Mesodermal cell (in vitro differentiated cells): ENCODE data around the gene LGALS4. TPM values are rescaled to one million over a fixed set of nuclear protein-coding genes. Genes with fewer than 3 reads are reported as not detected.
"Not testable (repeated sequence)": the region's sequence is repeated elsewhere in the genome, so short reads cannot be mapped to it uniquely, and the experiment has no call there.

Experiments used
- H3K27ac ChIP-seq: 2 replicates; pipeline ENCODE4 v1.7.0; 2013; ENCODE audit warnings: mild to moderate bottlenecking, low read depth, low read length, moderate library complexity; ENCODE audit not compliant: severe bottlenecking
- H3K36me3 ChIP-seq: 2 replicates; pipeline ENCODE4 v1.7.1; 2013; ENCODE audit warnings: mild to moderate bottlenecking, low read length, moderate library complexity; ENCODE audit not compliant: control insufficient read depth, insufficient read depth
- H3K4me1 ChIP-seq: one replicate; pipeline ENCODE4 v1.7.1; 2013; ENCODE audit warnings: mild to moderate bottlenecking, low read length; ENCODE audit not compliant: insufficient read depth, control insufficient read depth, poor library complexity, severe bottlenecking
- H3K4me3 ChIP-seq: 2 replicates; pipeline ENCODE4 v1.7.0; 2013; ENCODE audit warnings: low read length, control low read depth, mild to moderate bottlenecking; ENCODE audit not compliant: insufficient read depth, poor library complexity, severe bottlenecking; ENCODE audit errors: extremely low read depth
- H3K9me3 ChIP-seq: 2 replicates; pipeline ENCODE4 v1.7.1; 2013; ENCODE audit warnings: mild to moderate bottlenecking, low read length, moderate library complexity; ENCODE audit not compliant: control insufficient read depth
- WGBS, 2 experiments: methylation state at CpG; one replicate each; pipeline ENCODE4 v1.1.5; 2013; ENCODE audit warnings: missing lambda C conversion rate in 2 of 2; ENCODE audit not compliant: insufficient coverage in 2 of 2; 5-methylcytosine and 5-hydroxymethylcytosine counted together
- polyA plus RNA-seq, 2 experiments: library from polyadenylated mRNA; stranded (reverse); fragments of 50-300 nt; gene quantifications; one replicate each; pipeline ENCODE4 v1.2.3, GENCODE V29; 2013

Gene LGALS4, protein sequence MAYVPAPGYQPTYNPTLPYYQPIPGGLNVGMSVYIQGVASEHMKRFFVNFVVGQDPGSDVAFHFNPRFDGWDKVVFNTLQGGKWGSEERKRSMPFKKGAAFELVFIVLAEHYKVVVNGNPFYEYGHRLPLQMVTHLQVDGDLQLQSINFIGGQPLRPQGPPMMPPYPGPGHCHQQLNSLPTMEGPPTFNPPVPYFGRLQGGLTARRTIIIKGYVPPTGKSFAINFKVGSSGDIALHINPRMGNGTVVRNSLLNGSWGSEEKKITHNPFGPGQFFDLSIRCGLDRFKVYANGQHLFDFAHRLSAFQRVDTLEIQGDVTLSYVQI
- polyA plus RNA-seq (2013, experiment 1 of 2), result 1.2 TPM
- polyA plus RNA-seq (2013, experiment 2 of 2), result 0.91 TPM

DNA sequence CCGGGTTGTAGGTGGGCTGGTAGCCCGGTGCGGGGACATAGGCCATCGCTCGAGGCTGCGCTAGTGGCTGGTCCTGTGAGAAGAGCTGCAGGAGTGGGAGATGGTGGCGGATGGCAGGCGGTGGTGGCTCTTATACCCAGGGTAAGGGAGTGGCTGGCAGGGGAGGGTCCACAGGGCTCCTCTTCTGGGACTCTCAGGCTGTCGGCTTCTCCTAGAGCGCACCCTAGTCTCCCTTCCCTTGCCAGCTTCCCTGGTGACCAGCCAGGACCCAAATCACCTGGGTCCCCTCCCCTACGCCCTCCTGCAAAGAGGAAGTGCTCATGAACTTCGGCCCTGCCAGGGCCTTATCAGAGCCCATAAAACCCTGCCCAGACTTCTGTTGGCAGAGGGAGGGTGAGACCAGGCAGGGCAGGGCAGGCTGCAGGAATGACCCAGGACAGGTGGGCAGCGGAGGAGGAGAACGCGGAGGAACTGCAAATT lies at the start of gene LGALS4:
Gene LGALS4 (minus strand): TSS at position 105 of the 480 bp plus-strand sequence. CDS start 59 bp downstream, at position 46.
- no peaks in the 10 kb centered on the region for H3K4me1 ChIP-seq
- no peaks in the 10 kb centered on the region for H3K9me3 ChIP-seq
- H3K27ac ChIP-seq, result no peak within 1 kb of the TSS
- H3K4me3 ChIP-seq, result no peak within 1 kb of the TSS
- 93 to 96% methylated on average over 11 to 12 of the region's 15 CpGs for WGBS, 2 experiments
- H3K36me3 ChIP-seq, result peaks cover 15% of the 10 kb centered on the region

DNA sequence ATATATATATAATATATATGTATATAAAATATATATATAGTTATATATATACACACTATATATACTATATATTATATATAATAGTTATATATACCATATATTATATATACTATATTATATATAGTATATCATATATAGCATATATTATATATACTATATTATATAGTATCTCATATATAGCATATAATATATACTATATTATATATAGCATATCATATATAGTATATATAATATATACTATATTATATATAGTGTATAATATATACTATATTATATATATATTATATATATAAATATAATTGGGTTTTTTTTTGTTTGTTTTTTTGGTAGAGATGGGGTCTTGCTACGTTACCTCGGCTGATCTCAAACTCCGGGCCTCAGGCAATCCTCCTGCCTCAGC lies 48.6 kb upstream of the LGALS4 start:
- 100% methylated on average over 2 of the region's 3 CpGs; no CpG with 5 or more reads in 1 of the 2 experiments for WGBS, 2 experiments
- Histone ChIP-seq H3K27ac (no peak overlapping the region), H3K36me3 (no peaks in the 10 kb centered on the region), H3K4me3 (no peak overlapping the region), H3K4me1 (peaks cover 5% of the 10 kb centered on the region), H3K9me3 (peaks cover 5% of the 10 kb centered on the region)

DNA sequence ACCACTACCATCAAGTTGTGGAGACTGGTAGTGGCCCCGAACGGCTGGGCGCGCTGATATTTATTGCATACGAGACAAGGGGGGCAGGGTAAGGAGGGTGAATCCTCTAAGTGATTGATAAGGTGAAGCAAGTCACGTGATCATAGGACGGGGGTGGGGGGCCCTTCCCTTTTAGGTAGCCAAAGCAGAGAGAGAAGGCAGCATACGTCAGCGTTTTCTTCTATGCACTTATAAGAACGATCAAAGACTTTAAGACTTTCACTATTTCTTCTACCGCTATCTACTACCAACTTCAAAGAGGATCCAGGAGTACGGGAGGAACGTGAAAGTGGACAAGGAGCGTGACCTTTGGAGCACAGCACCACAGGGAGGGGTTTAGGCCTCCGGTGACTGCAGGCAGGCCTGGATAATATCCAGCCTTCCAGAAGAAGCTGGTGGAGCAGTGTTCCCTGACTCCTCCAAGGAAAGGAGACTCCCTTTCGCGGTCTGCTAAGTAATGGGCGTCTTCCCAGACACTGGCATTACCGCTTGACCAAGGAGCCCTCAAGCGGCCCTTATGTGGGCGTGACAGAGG lies 47.0 kb upstream of the LGALS4 start:
- H3K9me3 ChIP-seq, H3K4me3 ChIP-seq, H3K36me3 ChIP-seq, H3K27ac ChIP-seq, H3K4me1 ChIP-seq: not testable (repeated sequence)
- 88 to 93% methylated on average over 8 to 18 of the region's 21 CpGs for WGBS, 2 experiments

- no peaks in the 10 kb centered on the region for H3K36me3 ChIP-seq
- WGBS, 2 experiments, result 92 to 100% methylated on average over 1 to 2 of the region's 3 CpGs
- no peaks in the 10 kb centered on the region for H3K4me1 ChIP-seq
- peaks cover 5% of the 10 kb centered on the region for H3K9me3 ChIP-seq
- H3K4me3 ChIP-seq, result no peak overlapping the region
- H3K27ac ChIP-seq, result no peak overlapping the region
Observed at GRCh38 chr19:38856813-38857212, 44.1 kb upstream of the LGALS4 start.

DNA sequence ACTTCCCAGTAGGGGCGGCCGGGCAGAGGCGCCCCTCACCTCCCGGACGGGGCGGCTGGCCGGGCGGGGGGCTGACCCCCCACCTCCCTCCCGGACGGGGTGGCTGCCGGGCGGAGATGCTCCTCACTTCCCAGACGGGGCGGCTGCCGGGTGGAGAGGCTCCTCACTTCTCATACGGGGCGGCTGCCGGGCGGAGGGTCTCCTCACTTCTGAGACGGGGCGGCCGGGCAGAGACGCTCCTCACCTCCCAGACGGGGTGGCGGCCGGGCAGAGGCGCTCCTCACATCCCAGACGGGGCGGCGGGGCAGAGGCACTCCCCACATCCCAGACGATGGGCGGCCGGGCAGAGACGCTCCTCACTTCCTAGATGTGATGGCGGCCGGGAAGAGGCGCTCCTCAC lies 43.0 kb upstream of the LGALS4 start:
- H3K27ac ChIP-seq, H3K36me3 ChIP-seq, H3K4me3 ChIP-seq, H3K9me3 ChIP-seq, H3K4me1 ChIP-seq: not testable (repeated sequence)
- WGBS, 2 experiments, result 96% methylated on average over 19 of the region's 37 CpGs; no CpG with 5 or more reads in 1 of the 2 experiments

- WGBS, 2 experiments, result no CpG with 5 or more reads among the region's 3 CpGs
- not testable (repeated sequence) for H3K4me1 ChIP-seq, H3K4me3 ChIP-seq, H3K9me3 ChIP-seq, H3K27ac ChIP-seq, H3K36me3 ChIP-seq
Observed at GRCh38 chr19:38854961-38855360, 42.2 kb upstream of the LGALS4 start.

DNA sequence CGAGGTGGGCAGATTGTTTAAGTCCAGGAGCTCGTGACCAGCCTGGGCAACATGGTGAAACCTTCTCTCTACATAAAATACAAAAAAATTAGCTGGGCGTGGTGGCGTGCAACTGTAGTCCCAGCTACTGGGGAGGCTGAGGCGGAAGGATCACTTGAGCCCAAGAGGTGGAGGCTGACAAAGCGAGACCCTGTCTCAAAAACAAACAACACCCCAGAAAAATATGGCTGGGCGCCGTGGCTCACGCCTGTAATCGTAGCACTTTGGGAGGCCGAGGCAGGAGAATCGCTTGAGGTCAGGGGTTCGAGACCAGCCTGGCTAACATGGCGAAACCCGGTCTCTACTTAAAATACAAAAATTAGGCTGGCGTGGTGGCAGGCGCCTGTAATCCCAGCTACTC lies 40.5 kb upstream of the LGALS4 start:
- Histone ChIP-seq H3K27ac (no peak overlapping the region), H3K4me3 (peak overlapping the region; percentile 76), H3K4me1 (peaks cover 7% of the 10 kb centered on the region), H3K36me3 (peaks cover 7% of the 10 kb centered on the region), H3K9me3 (peaks cover 5% of the 10 kb centered on the region)
- WGBS, 2 experiments, result 89 to 95% methylated on average over 13 to 15 of the region's 17 CpGs

- H3K9me3 ChIP-seq, result peaks cover 5% of the 10 kb centered on the region
- peaks cover 14% of the 10 kb centered on the region for H3K4me1 ChIP-seq
- WGBS, 2 experiments, result 1 to 6% methylated on average over 8 to 25 of the region's 52 CpGs
- peak overlapping the region; percentile 96 for H3K27ac ChIP-seq
- peak overlapping the region; percentile 76 for H3K4me3 ChIP-seq
- peaks cover 15% of the 10 kb centered on the region for H3K36me3 ChIP-seq
Observed at GRCh38 chr19:38852231-38853044, 39.7 kb upstream of the LGALS4 start.

DNA sequence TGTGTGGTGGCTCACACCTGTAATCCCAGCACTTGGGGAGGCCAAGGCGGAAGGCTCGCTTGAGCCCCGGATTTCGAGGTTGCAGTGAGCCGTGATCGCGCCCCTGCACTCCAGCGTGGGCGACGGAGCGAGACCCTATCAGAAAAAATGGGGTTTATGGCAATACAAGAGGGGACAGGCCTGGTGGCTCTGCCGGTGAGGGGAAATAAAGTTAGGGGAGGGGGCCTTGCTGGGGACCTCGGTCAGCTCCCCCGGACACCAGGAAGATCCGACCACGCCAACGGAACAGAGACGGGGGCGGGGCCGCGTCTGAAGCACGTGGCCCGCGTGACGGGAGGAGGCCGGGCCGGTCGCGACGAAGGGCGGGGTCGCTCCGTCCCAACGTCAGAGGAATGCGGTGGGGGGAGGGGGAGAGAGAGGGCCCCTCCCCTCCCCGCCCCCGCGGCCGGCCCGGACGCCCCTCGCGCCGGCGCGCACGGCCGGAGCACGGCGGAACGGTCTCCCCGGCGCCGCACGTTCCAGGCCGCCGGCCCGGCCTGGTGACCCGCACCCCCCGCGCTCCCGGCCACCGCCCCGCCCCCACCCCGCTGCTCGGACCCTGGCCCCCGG lies 39.0 kb upstream of the LGALS4 start:
- 5 to 7% methylated on average over 22 to 35 of the region's 67 CpGs for WGBS, 2 experiments
- Histone ChIP-seq H3K36me3 (peaks cover 22% of the 10 kb centered on the region), H3K4me3 (peak overlapping the region; percentile 76), H3K9me3 (peaks cover under 1% of the 10 kb centered on the region), H3K4me1 (peaks cover 21% of the 10 kb centered on the region), H3K27ac (peak overlapping the region; percentile 96)

DNA sequence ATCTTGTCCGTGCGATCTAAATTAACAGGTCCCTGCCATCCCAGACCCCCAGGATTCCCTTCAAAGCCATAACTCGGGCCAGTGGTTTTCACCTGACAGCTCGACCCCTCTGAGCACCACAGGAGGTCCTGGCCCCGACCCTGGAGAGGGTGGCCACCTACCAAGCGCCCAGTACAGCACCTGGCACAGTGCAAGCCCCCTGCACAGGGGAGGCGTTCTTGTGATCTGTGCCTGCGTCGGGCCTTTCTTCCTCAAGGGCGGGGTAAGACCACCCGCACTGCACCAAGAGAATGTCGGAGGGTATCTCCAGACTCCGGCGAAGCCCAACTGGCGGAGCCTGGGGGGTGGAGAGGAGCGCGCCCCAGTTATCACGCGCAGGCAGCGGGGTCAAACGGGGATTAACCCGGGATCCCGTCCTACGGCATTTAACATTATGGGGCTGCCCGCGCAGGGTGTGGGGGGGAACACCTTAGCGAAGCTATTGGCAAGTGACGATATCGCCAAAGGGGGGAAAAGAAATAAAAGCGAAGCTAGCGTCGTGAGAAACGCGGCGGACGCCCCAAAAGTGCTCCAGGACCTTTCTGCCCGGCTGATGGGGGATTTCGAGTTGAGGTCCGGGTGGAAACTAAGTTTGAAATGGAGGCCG lies 38.4 kb upstream of the LGALS4 start:
- peaks cover 21% of the 10 kb centered on the region for H3K4me1 ChIP-seq
- H3K36me3 ChIP-seq, result peaks cover 29% of the 10 kb centered on the region
- H3K27ac ChIP-seq, result peak overlapping the region; percentile 96
- H3K4me3 ChIP-seq, result peak overlapping the region; percentile 76
- no peaks in the 10 kb centered on the region for H3K9me3 ChIP-seq
- WGBS, 2 experiments, result 18 to 21% methylated on average over 36 to 37 of the region's 40 CpGs
